NOMO-1 (cell line): Measurements from ENCODE around the gene RSPH4A.
"Not testable (repeated sequence)": the region's sequence is repeated elsewhere in the genome, so short reads cannot be mapped to it uniquely, and the experiment has no call there.

Source experiments
- DNase-seq, 2 experiments: peaks; one replicate each; lab custom pipeline; 2025; ENCODE audit not compliant: unreplicated experiment in 2 of 2; lab: John Stamatoyannopoulos, UW

Gene RSPH4A

DNA sequence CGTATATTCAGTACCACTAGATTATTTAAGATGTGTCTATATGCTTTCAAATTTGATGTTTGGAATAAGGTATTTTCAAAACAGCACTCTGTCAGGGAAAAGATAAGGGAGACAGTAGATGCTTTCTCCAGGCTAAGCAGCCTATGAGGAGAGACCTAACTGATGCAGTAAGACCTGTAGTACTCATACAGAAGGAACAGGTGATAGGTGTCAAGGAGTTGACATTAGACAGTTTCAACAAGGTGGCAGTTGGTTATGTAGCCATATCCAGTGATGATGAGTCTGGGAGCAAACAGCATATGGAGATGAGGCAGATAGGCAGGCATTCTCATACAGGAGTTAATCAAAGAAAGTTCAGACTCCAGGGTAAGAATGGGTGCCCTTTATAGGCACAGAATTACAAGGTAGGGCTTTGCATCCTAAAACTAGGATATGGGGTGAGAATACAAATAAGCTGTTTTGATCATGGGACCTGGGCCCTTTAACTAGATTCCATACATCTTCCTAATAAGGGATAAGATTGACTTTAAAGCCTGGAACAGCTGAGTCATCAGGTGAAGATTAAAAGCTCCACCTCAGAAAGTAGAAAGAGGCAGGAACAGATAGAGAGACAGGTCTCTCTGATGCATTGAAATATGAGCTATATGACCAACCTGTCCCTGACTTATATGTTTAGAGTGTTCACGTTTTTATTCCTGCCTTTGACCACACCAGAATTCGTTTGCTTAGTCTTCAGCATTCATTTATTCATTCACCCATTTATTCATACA, 7.9 kb downstream of the RSPH4A start:
- no peak for DNase-seq

DNA sequence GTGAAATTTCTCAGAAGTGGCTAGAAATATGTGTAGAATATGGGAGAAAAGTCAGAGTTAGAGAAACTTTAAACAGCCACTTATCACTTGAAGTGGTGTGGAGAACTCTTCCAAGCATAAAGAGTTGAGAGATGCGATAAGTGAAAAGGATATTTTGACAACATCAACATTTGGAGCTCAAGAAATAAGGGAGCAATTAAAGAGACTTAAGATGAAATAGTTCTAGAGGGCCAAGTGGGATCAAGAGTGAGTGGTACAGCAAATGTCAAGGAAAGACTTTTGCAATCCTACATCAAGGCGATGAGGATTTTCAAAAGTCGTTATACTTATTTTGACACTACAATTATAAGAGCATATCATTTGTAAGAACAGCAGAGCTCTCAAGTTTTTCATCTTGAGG, 9.6 kb downstream of the RSPH4A start:
- no peak for DNase-seq

DNA sequence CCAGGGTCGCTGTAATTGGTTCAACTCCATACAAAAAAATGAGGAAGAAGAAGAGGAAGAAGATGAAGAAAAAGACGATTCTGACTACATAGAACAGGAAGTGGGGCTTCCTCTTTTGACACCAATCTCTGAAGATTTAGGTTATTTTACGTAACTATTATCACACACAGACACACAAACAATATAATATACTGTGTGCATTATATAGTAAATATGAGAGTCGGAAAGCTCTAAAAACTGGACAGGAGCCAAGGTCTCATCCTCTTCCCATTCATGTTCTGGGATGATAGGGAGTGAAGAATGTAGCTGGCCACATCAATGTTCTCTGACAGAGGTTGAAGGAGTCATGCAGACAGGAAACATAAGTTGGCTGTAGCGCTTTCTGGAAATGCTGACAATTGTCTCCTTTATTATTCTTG, 13.3 kb downstream of the RSPH4A start:
- DNase-seq: peak; percentile 70 to 77

DNA sequence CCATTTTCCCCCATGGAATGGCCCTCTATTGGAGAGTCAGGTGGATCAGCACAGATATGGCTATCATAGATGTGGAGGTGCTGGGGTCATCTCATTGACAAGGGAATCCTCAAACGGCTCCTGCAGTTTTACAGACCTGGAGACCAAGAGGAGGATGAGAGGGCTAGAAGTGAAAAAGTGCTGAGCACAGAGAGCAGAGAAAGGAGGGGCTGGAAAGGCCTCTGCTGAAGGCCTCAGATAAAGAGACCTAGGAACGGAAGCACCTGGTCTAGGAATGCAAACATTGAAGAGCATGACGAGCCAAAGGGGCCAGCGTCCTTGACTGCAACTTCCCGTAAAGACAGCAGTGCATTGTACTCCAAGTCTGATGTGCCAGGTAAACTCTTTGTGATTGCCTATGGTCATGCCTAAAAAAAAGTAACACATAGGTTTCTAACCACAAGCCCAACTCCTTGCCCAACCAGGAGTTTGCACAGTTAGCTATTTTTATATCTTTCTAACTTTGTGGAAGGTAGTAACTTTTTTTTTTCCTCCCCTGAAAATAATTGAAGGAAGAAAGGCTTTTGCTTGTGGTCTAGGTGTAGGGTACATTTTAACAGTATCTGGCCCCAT, 15.2 kb downstream of the RSPH4A start:
- no peak for DNase-seq

DNA sequence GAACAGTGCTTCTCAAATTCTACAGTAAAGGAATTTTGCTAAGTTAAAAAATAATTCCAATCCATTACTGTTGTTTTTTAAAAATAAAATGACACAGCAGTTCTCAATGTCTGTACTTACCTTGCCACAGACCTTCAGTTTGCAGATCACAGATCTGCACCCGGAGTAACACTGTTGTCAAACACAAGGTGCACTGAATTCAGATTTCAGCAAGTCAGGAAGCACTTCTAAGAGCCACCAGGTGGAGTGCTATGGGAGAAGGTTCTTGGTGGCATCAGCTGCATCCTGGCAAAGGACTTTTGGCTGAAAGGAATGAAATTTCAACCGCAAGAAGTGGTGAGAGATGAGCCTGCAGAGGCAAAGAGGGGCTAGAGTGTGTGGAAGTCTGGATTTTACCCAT, 17.4 kb downstream of the RSPH4A start:
- no peak for DNase-seq

DNA sequence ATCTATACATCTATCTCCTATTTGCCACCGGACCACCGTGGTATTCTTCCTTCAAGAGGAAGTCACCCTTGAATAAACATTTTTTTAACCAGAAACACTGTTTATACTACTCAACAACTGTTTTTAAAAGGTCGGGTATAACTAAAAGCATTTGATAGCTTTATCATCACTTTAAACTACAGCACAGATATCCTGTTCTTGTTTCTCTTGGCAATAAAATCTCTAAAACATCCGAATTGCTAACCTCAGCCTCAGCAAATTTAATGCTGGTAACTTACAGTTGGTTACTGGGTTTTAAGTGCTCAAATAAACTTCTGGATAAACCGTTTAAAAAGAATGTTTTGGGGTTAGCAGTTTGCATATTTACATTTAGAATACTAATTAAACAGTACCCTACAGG, 31.9 kb downstream of the RSPH4A start:
- DNase-seq: no peak

DNA sequence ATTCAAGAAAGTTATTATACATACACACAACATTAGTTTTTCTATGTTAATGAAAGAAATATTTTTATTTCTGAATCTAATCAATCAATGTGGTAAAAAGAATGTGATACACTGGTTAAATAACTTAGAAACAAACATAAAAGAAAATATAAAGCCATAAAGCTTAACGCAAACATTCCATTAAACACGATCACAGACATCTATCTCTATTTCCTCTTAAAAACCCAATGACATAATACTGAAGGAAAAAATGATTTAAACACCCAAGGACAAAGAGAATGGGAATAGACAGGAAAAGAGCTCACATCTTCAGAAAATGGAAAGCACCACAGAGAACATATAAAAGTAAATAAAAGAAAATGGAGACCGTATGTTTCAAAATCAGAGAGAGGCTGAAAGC, 32.9 kb downstream of the RSPH4A start:
- DNase-seq: no peak

DNA sequence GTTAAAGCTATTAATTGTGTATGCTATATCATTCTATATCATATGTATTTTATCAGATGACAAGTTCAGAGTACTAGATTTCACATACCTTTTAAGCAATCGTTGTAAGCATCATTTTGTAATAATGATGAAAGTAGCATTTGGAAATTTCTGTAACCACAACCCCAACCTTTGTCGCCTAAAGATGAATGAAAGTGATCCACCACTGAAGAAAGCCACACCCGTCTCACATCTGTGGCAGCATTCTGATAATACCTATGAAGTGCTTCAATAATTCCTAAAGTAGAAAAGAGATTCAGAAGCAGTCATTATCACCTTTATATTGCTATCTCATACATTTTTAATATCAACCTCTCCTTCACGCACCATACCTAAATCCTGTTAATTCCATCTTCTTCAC, 35.6 kb downstream of the RSPH4A start:
- peak; percentile 6 to 7 for DNase-seq

DNA sequence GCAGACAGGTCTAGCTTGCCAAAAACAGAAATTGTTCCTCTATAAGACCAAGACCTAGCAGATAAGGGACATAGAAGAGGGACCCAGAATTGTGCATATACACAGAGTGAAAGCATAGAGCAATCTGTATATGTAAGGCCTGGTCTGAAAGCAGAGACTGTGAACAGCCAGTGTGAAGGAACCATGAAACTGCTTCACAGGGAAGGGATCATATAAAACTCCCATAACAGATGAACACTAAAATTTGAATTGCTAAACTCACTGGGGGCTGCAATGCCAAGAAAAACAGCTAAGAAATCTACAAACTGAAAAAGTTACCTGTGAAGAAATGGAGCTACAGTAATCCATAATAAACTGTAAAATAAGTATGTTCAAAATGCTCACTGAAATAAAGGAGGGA, 45.3 kb downstream of the RSPH4A start:
- no peak for DNase-seq

DNA sequence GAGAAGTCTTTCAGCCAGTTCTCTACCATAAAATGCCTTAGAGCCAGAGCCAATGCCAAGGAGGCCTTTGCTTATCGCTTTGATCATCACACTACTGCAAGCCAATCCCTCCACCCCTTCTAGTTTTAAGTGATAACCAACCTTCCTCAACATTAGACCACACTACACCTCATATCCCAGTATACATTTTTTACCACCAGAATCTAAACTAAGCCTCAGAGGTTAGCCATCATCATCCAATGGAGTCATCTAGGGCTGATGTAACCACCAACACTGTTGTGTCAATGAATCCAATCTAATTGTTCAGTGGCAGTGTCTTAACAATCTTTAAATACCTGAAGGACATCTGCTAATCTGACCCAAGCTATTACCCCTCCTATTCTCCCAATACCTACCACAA, 45.9 kb downstream of the RSPH4A start:
- DNase-seq: no peak

DNA sequence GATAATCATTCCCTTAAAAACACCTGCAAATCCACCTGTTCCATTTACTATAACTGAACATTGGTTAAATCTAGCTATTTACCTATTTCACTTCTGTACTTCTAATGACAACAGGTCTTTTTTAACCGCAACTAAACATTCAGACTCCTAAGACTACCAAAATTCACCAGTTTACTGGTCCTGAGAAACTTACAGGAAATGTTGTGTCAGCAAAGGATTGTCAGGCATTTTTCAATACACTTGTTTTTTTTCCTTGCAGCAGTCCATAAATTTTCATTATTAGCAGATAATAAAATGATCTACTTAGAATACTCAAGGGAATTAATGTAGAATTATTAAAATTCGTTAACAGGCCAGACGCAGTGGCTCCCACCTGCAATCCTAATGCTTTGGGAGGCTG, 47.0 kb downstream of the RSPH4A start:
- no peak for DNase-seq

DNA sequence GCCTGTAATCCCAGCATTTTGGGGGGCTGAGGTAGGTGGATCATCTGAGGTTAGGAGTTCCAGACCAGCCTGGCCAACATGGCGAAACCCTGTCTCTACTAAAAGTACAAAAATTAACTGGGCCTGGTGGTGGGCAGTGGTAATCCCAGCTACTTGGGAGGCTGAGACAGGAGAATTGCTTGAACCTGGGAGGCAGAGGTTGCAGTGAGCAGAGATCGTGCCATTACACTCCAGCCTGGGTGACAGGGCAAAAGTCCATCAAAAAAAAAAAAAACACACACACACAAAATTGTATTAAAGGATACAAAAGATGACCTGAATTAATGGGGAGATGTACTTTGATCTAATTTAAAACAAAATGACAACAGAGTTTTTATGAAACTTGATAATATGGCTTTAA, 47.9 kb downstream of the RSPH4A start:
- DNase-seq: not testable (repeated sequence)

DNA sequence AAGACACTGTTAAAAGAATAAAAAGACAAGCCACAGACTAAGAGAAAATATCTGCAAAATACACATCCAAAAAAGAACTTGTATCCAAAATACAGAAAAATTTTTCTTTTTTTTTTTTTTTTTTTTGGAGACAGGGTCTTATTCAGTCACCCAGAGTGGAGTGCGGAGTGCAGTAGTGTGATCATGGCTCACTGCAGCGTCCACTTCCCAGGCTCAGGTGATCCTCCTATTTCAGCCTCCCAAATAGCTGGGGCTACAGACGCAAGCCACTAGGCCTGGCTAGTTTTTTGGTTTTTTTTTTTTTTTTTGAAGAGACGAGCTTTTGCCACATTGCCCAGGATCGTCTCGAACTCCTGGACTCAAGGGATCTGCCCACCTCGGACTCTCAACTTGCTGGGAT, 49.2 kb downstream of the RSPH4A start:
- DNase-seq: no peak

DNA sequence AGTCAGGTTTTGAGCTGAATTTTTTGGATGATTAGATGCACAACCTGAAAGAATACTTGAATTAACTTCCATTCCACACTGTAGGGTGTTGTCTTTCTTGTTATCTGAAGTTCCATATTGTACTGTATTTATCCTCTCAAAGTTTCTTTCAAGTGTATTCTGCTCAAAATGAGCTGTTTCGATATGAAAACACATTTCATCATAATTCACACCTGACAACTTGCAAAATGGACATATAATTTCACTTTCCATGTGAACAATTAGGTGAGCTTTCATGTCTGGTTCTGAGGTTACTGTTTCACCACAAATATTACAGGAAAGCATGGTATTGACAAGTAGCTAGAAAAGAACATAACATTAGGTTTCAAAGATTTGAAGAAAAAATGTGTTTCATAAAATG, 50.6 kb downstream of the RSPH4A start:
- DNase-seq: no peak

DNA sequence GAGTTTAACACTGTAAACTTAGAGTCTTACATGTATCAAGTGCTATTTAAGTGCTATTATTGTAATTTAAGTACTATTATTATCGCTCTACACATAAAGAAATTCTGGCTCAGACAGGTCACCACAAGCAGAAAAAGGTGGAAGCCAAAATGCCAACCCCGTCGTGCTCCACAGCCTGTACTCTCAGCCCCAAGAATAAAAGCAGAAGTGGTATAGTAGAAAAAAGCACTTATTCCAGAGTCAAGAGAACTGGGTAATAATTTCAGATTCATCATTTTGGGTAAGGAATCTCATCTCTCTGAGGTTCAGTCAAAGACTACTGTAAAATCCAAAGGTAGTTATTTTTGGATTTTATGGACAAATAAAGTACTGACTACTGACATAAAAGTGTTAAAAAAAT, 51.3 kb downstream of the RSPH4A start:
- DNase-seq: peak; percentile 66 to 78

DNA sequence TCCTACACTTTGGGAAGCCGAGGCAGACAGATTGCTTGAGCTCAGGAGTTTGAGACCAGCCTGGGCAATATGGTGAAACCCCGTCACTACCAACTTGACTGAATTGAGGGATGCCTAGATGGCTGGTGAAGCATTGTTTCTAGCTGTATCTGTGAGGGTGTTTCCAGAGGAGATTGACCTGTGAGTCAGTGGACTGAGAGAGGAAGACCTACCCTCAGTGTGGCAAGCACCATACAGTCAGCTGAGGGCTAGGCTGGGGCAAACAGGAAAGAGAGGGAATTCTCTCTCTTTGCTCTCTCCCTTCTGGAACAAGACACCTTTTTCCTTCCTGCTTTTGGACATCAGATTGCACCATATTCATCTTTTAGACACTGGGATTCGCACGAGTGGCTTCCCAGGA, 56.0 kb downstream of the RSPH4A start:
- no peak for DNase-seq

DNA sequence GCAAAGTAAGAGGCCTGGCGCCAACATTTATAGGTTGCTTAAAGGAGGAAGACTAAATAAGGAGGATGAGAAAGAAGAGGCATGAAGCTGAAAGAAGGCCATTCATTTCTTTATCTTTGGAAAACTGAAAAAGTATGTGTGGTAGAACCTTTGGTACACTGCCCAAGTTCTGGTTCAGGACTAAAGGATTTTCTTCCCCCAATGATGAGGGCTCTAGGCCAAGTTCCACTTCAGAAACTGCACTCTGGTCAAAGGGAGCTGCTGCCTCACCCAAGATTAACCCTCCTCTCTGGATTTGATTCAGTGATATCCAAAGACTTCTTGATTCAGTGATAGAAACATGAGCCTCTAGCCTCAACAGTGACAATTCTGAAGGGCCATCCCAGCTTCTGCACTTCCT, 59.7 kb downstream of the RSPH4A start:
- no peak for DNase-seq

DNA sequence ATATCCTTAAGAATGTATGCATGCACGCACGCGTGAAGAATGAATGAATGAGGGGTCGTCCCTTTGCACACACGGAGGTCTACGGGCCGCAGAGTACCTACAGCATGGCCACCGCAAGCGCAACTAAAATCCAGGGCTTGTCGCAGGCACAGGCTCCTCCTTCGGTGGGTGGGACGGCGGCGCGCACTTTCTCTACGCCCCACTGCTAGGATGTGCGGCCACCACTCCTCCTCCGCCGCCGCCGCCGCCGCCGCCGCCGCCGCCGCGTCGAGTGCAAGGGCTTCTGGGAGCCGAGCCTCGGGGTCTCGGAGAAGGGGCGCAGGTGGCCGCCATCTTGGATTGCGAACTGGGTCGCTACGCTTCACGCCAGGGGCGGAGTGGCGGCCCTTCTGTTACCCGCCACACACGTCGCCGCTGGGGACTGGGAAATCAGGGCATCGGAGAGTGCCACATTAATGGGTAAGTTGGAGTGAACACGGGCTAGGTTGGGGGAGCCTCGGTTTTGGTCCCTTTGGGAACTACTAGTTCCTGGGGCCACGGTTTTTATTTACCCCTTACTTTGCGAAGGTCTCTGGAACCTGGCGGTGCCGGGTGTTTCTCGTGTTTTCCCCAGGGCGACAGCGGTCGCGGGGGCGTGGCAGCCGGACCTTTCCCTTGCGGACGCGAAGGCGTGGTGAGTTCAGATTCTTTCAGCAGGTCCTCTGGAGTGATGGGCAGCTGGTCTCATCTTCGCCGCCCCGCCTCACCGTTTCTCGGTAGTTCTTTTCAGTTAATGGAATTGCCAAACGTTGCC, 64.8 kb downstream of the RSPH4A start, which contains the start of gene KPNA5:
KPNA5 (plus strand) TSS at position 332 of the 793 bp plus-strand sequence; CDS start at position 456, 124 bp downstream.
- peak; percentile 92 for DNase-seq

DNA sequence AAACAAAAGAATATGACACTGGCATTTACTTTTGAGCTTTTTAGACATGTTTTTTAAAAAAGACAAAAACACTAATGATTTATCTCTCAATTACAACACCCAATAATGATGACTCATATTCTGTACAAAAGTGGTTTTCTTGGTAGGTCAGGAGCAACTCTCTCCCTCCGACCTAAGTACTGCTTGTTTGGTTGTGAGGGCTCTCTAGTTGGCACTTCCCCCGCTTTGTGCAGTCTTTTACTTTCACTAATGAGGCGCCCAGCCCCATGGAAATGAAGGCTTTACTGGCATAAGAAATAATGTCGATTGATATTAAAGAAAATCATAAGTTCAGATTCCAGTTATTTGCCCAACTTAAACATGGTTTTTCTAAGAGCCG, 66.0 kb downstream of the RSPH4A start:
- peak; percentile 75 to 78 for DNase-seq
